HEK293 (cell line): Measurements from ENCODE around the gene TRMT112.

Experiments
- CTCF ChIA-PET: fragments of 350-600 bp; formaldehyde crosslinking; extraction: SDS; loops from one replicate; lab custom pipeline; 2021; ENCODE audit warnings: antibody characterized with exemption; lab: Yijun Ruan, JAX
- POLR2A ChIA-PET: fragments of 300-600 bp; formaldehyde crosslinking; extraction: SDS; loops from one replicate; lab custom pipeline; 2020; ENCODE audit warnings: antibody characterized with exemption, inconsistent platforms; lab: Yijun Ruan, JAX
- H3K27ac ChIP-seq: fragments of 200-500 bp; sonication (Bioruptor generic); 2 replicates; pipeline ENCODE4 v1.5.1; 2014; ENCODE audit warnings: low read depth, low read length, control low read depth, inconsistent platforms; ENCODE audit errors: extremely low read depth
- H3K36me3 ChIP-seq, 2 experiments: fragments of 200-500 bp in 1 of 2; sonication (Bioruptor generic) in 1 of 2; 1 replicate in 1 of 2; 2 replicates in 1 of 2; pipeline ENCODE4 v1.5.1; 2014 to 2017; ENCODE audit warnings: inconsistent platforms in 2 of 2, low read length in 2 of 2; ENCODE audit not compliant: control insufficient read depth in 2 of 2, insufficient read depth in 1 of 2
- H3K4me1 ChIP-seq: fragments of 200-500 bp; sonication (Bioruptor generic); 2 replicates; pipeline ENCODE4 v1.5.1; 2014; ENCODE audit warnings: mild to moderate bottlenecking, low read length, inconsistent platforms; ENCODE audit not compliant: control insufficient read depth, insufficient read depth
- H3K4me3 ChIP-seq: 2 replicates; pipeline ENCODE4 v1.5.1; 2011; ENCODE audit warnings: low read depth, mild to moderate bottlenecking, control low read depth, low read length, moderate library complexity
- H3K9me3 ChIP-seq: fragments of 200-500 bp; sonication (Bioruptor generic); 2 replicates; pipeline ENCODE4 v1.5.1; 2014; ENCODE audit warnings: low read depth, low read length, inconsistent platforms; ENCODE audit not compliant: control insufficient read depth, insufficient read depth
- GFI1B ChIP-seq: fragments of 450-650 bp; formaldehyde crosslinking; IDR thresholded peaks from 2 replicates; pipeline ENCODE4 v1.5.1; 2016; ENCODE audit warnings: missing biosample characterization, missing genetic modification characterization
- GLIS1 ChIP-seq: fragments of 450-650 bp; formaldehyde crosslinking; IDR thresholded peaks from 2 replicates; pipeline ENCODE4 v1.5.1; 2016; ENCODE audit warnings: missing biosample characterization, missing genetic modification characterization
- HIC1 ChIP-seq: fragments of 450-650 bp; formaldehyde crosslinking; IDR thresholded peaks from 2 replicates; pipeline ENCODE4 v1.5.1; 2016; ENCODE audit warnings: missing biosample characterization, missing genetic modification characterization
- HOXC10 ChIP-seq: sonication (generic); formaldehyde crosslinking; IDR thresholded peaks from 2 replicates; pipeline ENCODE4 v1.8.1; 2023; ENCODE audit warnings: mild to moderate bottlenecking, missing genetic modification reagents
- INSM2 ChIP-seq: fragments of 450-650 bp; formaldehyde crosslinking; IDR thresholded peaks from 2 replicates; pipeline ENCODE4 v1.5.1; 2016; ENCODE audit warnings: missing biosample characterization, missing genetic modification characterization
- PRDM6 ChIP-seq: fragments of 450-650 bp; formaldehyde crosslinking; IDR thresholded peaks from 2 replicates; pipeline ENCODE4 v1.5.1; 2017; ENCODE audit warnings: missing biosample characterization, missing genetic modification characterization
- ZBTB48 ChIP-seq: fragments of 450-650 bp; formaldehyde crosslinking; IDR thresholded peaks from 2 replicates; pipeline ENCODE4 v1.5.1; 2016; ENCODE audit warnings: missing biosample characterization, missing genetic modification characterization
- ZBTB8A ChIP-seq: fragments of 450-650 bp; formaldehyde crosslinking; IDR thresholded peaks from 2 replicates; pipeline ENCODE4 v1.5.1; 2016; ENCODE audit warnings: missing biosample characterization, missing genetic modification characterization
- ZNF174 ChIP-seq: fragments of 450-650 bp; formaldehyde crosslinking; IDR thresholded peaks from 2 replicates; pipeline ENCODE4 v1.5.0; 2017; ENCODE audit warnings: missing biosample characterization, mild to moderate bottlenecking, missing genetic modification characterization
- ZNF335 ChIP-seq: fragments of 450-650 bp; formaldehyde crosslinking; conservative IDR thresholded peaks from 2 replicates; pipeline ENCODE4 v1.5.1; 2016; ENCODE audit warnings: missing biosample characterization, missing genetic modification characterization
- ZNF518A ChIP-seq: fragments of 450-650 bp; formaldehyde crosslinking; conservative IDR thresholded peaks from 2 replicates; pipeline ENCODE4 v1.5.1; 2016; ENCODE audit warnings: low read depth, missing biosample characterization, missing genetic modification characterization
- ZNF560 ChIP-seq: fragments of 450-650 bp; formaldehyde crosslinking; IDR thresholded peaks from 2 replicates; pipeline ENCODE4 v1.5.1; 2017; ENCODE audit warnings: missing biosample characterization, missing genetic modification characterization, borderline replicate concordance
- TF ChIP-seq, protein P1 (sequence below): fragments of 450-650 bp; IDR thresholded peaks from 2 replicates; pipeline ENCODE4 v1.5.1; 2018; ENCODE audit warnings: missing biosample characterization, mild to moderate bottlenecking, missing genetic modification characterization
- TF ChIP-seq, protein P2 (sequence below): fragments of 450-650 bp; formaldehyde crosslinking; IDR thresholded peaks from 2 replicates; pipeline ENCODE4 v1.5.1; 2017; ENCODE audit warnings: missing biosample characterization, missing genetic modification characterization
- TF ChIP-seq, protein P3 (sequence below): fragments of 450-650 bp; formaldehyde crosslinking; IDR thresholded peaks from 2 replicates; pipeline ENCODE4 v1.5.1; 2017; ENCODE audit warnings: missing biosample characterization, missing genetic modification characterization

Gene TRMT112

DNA sequence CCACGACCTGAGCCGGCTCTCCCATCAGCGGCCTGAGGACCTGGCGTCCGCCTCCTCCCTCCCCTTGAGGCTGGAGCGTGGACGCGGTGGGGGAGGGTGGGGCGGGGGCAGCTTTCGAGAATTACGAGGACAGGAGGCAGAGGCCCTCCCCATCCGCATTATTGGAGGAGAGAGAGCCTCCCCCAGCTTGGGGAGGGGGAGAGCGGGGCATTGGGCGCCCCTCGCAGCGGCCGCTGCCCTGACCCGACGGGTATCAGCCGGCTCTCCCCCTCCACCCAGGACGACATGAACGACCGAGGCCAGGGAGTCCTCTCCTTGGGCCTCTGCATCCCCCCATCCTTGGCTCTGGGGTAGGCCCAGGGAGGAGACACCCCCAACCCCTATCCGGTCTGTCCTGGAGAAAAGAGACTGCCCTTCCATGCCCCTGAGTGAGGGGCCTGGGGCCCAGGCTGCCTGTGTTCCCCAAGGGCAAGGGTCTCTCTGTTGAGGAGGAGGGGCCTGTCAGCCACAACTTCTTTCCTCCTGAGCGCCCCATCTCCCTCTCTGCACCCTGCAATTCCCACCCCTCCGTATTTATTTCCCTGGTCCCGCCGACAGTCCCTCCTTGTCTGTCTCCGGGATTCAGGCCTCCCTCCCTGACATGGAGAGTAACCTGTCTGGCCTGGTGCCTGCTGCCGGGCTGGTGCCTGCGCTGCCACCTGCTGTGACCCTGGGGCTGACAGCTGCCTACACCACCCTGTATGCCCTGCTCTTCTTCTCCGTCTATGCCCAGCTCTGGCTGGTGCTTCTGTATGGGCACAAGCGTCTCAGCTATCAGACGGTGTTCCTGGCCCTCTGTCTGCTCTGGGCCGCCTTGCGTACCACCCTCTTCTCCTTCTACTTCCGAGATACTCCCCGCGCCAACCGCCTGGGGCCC lies 31.2 kb downstream of the TRMT112 start (continued):
- TF ChIP-seq ZNF335 (peak; percentile 8), ZBTB8A (peak; percentile 59; the same call in 1 of the 2 replicates), HIC1 (peak; percentile 63), INSM2 (tag by site-specific recombination) (no peak)
- TF ChIP-seq, protein P1, sequence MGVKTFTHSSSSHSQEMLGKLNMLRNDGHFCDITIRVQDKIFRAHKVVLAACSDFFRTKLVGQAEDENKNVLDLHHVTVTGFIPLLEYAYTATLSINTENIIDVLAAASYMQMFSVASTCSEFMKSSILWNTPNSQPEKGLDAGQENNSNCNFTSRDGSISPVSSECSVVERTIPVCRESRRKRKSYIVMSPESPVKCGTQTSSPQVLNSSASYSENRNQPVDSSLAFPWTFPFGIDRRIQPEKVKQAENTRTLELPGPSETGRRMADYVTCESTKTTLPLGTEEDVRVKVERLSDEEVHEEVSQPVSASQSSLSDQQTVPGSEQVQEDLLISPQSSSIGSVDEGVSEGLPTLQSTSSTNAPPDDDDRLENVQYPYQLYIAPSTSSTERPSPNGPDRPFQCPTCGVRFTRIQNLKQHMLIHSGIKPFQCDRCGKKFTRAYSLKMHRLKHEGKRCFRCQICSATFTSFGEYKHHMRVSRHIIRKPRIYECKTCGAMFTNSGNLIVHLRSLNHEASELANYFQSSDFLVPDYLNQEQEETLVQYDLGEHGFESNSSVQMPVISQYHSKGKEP = no peak
- TF ChIP-seq, protein P2, sequence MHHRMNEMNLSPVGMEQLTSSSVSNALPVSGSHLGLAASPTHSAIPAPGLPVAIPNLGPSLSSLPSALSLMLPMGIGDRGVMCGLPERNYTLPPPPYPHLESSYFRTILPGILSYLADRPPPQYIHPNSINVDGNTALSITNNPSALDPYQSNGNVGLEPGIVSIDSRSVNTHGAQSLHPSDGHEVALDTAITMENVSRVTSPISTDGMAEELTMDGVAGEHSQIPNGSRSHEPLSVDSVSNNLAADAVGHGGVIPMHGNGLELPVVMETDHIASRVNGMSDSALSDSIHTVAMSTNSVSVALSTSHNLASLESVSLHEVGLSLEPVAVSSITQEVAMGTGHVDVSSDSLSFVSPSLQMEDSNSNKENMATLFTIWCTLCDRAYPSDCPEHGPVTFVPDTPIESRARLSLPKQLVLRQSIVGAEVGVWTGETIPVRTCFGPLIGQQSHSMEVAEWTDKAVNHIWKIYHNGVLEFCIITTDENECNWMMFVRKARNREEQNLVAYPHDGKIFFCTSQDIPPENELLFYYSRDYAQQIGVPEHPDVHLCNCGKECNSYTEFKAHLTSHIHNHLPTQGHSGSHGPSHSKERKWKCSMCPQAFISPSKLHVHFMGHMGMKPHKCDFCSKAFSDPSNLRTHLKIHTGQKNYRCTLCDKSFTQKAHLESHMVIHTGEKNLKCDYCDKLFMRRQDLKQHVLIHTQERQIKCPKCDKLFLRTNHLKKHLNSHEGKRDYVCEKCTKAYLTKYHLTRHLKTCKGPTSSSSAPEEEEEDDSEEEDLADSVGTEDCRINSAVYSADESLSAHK (tag by site-specific recombination) = no peak

DNA sequence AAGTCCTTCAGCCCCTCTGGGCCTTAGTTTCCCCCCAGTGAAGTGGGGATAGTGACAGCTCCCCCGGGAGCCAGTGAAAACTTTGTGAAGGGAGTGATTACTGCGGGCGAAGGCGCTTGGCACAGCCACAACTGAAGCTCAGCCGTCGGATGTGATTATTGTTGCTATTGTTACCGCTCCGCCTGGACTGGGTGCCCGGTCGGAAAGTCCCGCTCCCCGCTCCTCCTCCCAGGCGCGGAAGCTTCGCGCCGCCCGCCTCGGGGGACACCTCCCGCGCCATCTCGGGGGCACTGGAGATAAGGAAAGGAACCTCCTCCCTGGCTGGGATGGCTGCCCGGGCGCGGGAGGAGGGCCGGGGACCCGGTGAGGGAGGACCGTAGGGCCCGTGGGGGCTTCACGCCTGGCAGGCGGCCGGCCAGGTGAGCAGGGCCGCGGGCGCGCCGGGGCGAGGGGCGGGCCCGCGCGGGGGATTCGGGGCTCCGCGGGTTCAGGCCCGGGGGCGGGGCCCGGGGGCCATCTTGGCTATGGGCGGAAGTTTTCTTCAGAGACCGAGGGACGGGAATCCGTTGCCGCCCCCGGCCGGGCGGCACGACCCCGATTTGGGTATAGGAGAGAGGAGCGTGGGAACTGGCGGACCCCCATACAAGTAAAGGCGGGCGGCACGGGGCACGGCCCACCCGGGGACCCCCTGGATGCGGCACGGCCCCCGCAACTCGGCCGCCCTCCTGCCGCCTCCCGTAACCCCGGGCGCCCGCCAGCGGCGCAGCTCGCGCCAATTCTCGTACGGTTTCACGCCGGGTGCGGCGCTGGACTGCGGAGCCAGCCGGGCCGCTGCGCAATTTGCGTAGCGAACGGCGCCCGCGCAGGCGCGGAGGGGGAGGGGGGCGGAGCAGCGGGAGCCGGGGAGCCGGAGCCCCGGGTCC lies 32.1 kb downstream of the TRMT112 start, which contains the start of gene GPR137:
Gene GPR137 (plus strand): TSS at position 887 of the 923 bp plus-strand sequence. CDS start 677 bp downstream, outside the sequence.
- peak within 1 kb of the TSS; percentile 75 for H3K27ac ChIP-seq
- ChIA-PET CTCF (interaction anchor here (0.6 to 1.8 kb wide), 9 partner anchors 10 to 133 kb away, joined by 3 to 9 read pairs (median 5); partner anchors contain the start of genes CATSPERZ and PLCB3), POLR2A (interaction anchor here (0.6 to 3.5 kb wide), 15 partner anchors 10 to 104 kb away, joined by 3 to 41 read pairs (median 5); partner anchors contain the start of genes DNAJC4, ESRRA, FKBP2 and PRDX5)
- peaks cover 9 to 48% of the 10 kb centered on the region in 2 experiments; a peak in 2 of 3 replicates for H3K36me3 ChIP-seq
- no peaks in the 10 kb centered on the region; the same call in 1 of the 2 replicates for H3K4me1 ChIP-seq
- no peaks in the 10 kb centered on the region for H3K9me3 ChIP-seq
- peak within 1 kb of the TSS; percentile 82 for H3K4me3 ChIP-seq
- no peak for TF ChIP-seq ZNF174 (tag by site-specific recombination)
- TF ChIP-seq GLIS1 (tag by site-specific recombination) = peak; percentile 10; the same call in 1 of the 2 replicates
- TF ChIP-seq HOXC10 (CRISPR knock-in tag) = no peak
- no peak for TF ChIP-seq ZBTB48 (tag by site-specific recombination)
- TF ChIP-seq ZNF560 (tag by site-specific recombination) = no peak
- TF ChIP-seq ZNF518A (tag by site-specific recombination) = no peak
- TF ChIP-seq PRDM6 (tag by site-specific recombination) = no peak
- TF ChIP-seq GFI1B (tag by site-specific recombination) = no peak
- TF ChIP-seq, protein P3, sequence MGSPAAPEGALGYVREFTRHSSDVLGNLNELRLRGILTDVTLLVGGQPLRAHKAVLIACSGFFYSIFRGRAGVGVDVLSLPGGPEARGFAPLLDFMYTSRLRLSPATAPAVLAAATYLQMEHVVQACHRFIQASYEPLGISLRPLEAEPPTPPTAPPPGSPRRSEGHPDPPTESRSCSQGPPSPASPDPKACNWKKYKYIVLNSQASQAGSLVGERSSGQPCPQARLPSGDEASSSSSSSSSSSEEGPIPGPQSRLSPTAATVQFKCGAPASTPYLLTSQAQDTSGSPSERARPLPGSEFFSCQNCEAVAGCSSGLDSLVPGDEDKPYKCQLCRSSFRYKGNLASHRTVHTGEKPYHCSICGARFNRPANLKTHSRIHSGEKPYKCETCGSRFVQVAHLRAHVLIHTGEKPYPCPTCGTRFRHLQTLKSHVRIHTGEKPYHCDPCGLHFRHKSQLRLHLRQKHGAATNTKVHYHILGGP (tag by site-specific recombination) = no peak
